ENCODE results near the gene MRPS17. TPM values are rescaled to one million over a fixed set of nuclear protein-coding genes. Genes with fewer than 3 reads are reported as not detected.
A peak's percentile ranks its signal among the peaks of the same experiment; 100 is the strongest.

The MRPS17 gene
- total and polyA plus RNA-seq, 9 of the 15 experiments (the other 6 are each of a cell fraction or from before 2014, with no cell fraction given), result 25.9 to 99.3 (median 43.9) TPM

DNA sequence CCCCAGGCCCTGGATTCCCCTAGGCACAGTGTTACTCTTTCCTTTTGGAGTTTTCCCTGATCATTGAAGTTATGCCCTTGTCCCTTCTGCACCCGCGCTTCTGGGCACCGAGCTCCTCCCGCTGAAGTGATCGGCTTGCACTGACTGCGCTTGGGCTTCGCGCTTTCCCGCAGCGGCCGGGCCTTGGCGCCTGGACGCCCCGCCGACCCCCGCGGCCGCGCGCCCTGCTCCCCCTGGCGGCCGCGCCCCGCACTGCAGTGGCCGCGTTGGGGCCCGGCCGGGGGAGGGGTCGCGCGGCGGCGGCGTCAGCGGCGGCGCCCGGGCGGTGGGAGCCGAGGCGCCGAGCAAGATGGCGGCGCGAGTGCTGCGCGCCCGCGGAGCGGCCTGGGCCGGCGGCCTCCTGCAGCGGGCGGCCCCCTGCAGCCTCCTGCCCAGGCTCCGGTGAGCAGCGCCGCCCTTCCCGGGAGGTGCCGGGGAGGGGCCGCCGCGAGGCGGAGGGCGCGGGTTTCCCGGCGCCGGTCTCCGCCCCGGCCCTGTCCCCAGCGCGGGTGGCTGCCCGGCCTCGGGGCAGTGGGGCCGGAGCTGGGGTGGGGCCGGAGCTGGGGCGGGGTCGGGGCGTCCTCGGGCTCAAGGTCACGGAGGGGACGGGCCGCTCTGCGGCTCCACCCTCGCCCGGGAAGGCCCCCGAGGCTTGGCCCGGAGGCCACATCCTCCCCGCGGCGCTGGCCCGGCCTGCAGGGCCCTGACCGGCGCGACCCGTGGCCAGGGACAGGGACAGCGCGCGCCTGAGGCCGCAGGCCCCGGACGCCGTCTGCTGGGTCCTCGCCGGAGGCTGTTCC is 12.8 kb downstream of the MRPS17 start, which contains the start of gene NIPSNAP2 (continued):
- TF ChIP-seq, protein P1, sequence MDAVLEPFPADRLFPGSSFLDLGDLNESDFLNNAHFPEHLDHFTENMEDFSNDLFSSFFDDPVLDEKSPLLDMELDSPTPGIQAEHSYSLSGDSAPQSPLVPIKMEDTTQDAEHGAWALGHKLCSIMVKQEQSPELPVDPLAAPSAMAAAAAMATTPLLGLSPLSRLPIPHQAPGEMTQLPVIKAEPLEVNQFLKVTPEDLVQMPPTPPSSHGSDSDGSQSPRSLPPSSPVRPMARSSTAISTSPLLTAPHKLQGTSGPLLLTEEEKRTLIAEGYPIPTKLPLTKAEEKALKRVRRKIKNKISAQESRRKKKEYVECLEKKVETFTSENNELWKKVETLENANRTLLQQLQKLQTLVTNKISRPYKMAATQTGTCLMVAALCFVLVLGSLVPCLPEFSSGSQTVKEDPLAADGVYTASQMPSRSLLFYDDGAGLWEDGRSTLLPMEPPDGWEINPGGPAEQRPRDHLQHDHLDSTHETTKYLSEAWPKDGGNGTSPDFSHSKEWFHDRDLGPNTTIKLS (IDR thresholded peaks at IDR 0.05; ENCODE audit: borderline replicate concordance, low read depth), result no peak
- TF ChIP-seq JUND (IDR thresholded peaks at IDR 0.05; ENCODE audit: borderline replicate concordance, low read depth, low read length), result no peak
- TF ChIP-seq JUND (tag; IDR thresholded peaks at IDR 0.05; ENCODE audit: borderline replicate concordance, low read depth, low read length), result peak; percentile 9; the same call in 1 of the 3 replicates
- TF ChIP-seq, protein P2, sequence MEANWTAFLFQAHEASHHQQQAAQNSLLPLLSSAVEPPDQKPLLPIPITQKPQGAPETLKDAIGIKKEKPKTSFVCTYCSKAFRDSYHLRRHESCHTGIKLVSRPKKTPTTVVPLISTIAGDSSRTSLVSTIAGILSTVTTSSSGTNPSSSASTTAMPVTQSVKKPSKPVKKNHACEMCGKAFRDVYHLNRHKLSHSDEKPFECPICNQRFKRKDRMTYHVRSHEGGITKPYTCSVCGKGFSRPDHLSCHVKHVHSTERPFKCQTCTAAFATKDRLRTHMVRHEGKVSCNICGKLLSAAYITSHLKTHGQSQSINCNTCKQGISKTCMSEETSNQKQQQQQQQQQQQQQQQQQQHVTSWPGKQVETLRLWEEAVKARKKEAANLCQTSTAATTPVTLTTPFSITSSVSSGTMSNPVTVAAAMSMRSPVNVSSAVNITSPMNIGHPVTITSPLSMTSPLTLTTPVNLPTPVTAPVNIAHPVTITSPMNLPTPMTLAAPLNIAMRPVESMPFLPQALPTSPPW (CRISPR knock-in tag; IDR thresholded peaks at IDR 0.05), result peak; percentile 89
- peak; percentile 44; the same call in 1 of the 2 replicates for TF ChIP-seq MYC (IDR thresholded peaks at IDR 0.05; ENCODE audit: low read depth, low read length)
- no peak for TF ChIP-seq MYC (CRISPR knock-in tag; IDR thresholded peaks at IDR 0.05; ENCODE audit: borderline replicate concordance, low read depth)
- TF ChIP-seq ZNF175 (CRISPR knock-in tag; IDR thresholded peaks at IDR 0.05; ENCODE audit: low read depth), result peak; percentile 44; the same call in 1 of the 2 replicates
- TF ChIP-seq, protein P3, sequence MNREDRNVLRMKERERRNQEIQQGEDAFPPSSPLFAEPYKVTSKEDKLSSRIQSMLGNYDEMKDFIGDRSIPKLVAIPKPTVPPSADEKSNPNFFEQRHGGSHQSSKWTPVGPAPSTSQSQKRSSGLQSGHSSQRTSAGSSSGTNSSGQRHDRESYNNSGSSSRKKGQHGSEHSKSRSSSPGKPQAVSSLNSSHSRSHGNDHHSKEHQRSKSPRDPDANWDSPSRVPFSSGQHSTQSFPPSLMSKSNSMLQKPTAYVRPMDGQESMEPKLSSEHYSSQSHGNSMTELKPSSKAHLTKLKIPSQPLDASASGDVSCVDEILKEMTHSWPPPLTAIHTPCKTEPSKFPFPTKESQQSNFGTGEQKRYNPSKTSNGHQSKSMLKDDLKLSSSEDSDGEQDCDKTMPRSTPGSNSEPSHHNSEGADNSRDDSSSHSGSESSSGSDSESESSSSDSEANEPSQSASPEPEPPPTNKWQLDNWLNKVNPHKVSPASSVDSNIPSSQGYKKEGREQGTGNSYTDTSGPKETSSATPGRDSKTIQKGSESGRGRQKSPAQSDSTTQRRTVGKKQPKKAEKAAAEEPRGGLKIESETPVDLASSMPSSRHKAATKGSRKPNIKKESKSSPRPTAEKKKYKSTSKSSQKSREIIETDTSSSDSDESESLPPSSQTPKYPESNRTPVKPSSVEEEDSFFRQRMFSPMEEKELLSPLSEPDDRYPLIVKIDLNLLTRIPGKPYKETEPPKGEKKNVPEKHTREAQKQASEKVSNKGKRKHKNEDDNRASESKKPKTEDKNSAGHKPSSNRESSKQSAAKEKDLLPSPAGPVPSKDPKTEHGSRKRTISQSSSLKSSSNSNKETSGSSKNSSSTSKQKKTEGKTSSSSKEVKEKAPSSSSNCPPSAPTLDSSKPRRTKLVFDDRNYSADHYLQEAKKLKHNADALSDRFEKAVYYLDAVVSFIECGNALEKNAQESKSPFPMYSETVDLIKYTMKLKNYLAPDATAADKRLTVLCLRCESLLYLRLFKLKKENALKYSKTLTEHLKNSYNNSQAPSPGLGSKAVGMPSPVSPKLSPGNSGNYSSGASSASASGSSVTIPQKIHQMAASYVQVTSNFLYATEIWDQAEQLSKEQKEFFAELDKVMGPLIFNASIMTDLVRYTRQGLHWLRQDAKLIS (CRISPR knock-in tag; IDR thresholded peaks at IDR 0.05), result no peak
- TF ChIP-seq E2F5 (CRISPR knock-in tag; IDR thresholded peaks at IDR 0.05), result no peak
- TF ChIP-seq ZKSCAN3 (CRISPR knock-in tag; IDR thresholded peaks at IDR 0.05), result no peak
- TF ChIP-seq TAF7 (tag; IDR thresholded peaks at IDR 0.05), result no peak
- no peak for TF ChIP-seq TRIM28 (IDR thresholded peaks at IDR 0.05)
- TF ChIP-seq POLR2B (IDR thresholded peaks at IDR 0.05; ENCODE audit: low read depth, partially characterized antibody), result no peak
- no peak for TF ChIP-seq MAFG (tag; conservative IDR thresholded peaks at IDR 0.05)
- TF ChIP-seq C11orf30 (IDR thresholded peaks at IDR 0.05; ENCODE audit: low read depth), result no peak
- TF ChIP-seq ARID1B (IDR thresholded peaks at IDR 0.05), result no peak
- no peak for TF ChIP-seq SAP30 (IDR thresholded peaks at IDR 0.05; ENCODE audit: borderline replicate concordance, insufficient read depth, low read depth, low read length, poor library complexity, severe bottlenecking)
- no peak for TF ChIP-seq ETV1 (tag; conservative IDR thresholded peaks at IDR 0.05; ENCODE audit: low read depth)
- no peak for TF ChIP-seq RFX1 (IDR thresholded peaks at IDR 0.05)
- TF ChIP-seq ZFX (CRISPR knock-in tag; IDR thresholded peaks at IDR 0.05), result peak; percentile 96
